Upper lobe of left lung (tissue), 6 donors: ENCODE results near the gene TMEM9B. TPM values are rescaled to one million over a fixed set of nuclear protein-coding genes. Genes with fewer than 3 reads are reported as not detected.

Experiments used
- ATAC-seq, 2 donors: fragments of 200-7000 bp; cut with Tn5 transposase; one replicate each; pipeline ENCODE4 v1.9.1; 2022; ENCODE audit warnings: mild to moderate bottlenecking in 2 of 2, moderate library complexity in 2 of 2; ENCODE audit not compliant: low FRiP score in 2 of 2
- DNase-seq, 2 donors: peaks; one replicate each; pipeline ENCODE4 v3.0.0-alpha.2; 2019 to 2020
- H3K27ac ChIP-seq, 4 donors: fragments of 200-600 bp; sonication (generic); one replicate each; pipeline ENCODE4 v1.5.1; 2016 to 2019
- H3K27me3 ChIP-seq, 4 donors: fragments of 200-600 bp; sonication (generic); one replicate each; pipeline ENCODE4 v1.5.1; 2017 to 2019
- H3K36me3 ChIP-seq, 4 donors: fragments of 200-600 bp; sonication (generic); one replicate each; pipeline ENCODE4 v1.5.1; 2016 to 2019
- H3K4me1 ChIP-seq, 4 donors: fragments of 200-600 bp; sonication (generic); one replicate each; pipeline ENCODE4 v1.5.1; 2018 to 2019
- H3K4me3 ChIP-seq, 4 donors: fragments of 200-600 bp; sonication (generic); one replicate each; pipeline ENCODE4 v1.5.1; 2017 to 2019; ENCODE audit warnings: mild to moderate bottlenecking in 2 of 4, moderate library complexity in 1 of 4
- H3K9me3 ChIP-seq, 4 donors: fragments of 200-600 bp; sonication (generic); one replicate each; pipeline ENCODE4 v1.5.1; 2018 to 2019
- CTCF ChIP-seq, 6 experiments: fragments of 450-650 bp in 4 of 6; fragments of 200-600 bp in 2 of 6; sonication (generic) in 2 of 6; IDR thresholded peaks; one replicate each; pipeline ENCODE4 v1.5.1; 2016 to 2019; ENCODE audit warnings: antibody characterized with exemption in 6 of 6
- EP300 ChIP-seq, 4 donors: sonication (generic); formaldehyde crosslinking; IDR thresholded peaks; one replicate each; pipeline ENCODE4 v1.5.1; 2017; ENCODE audit warnings: antibody characterized with exemption in 4 of 4, control low read depth in 2 of 4
- POLR2A ChIP-seq, 4 donors: fragments of 450-650 bp; IDR thresholded peaks; one replicate each; pipeline ENCODE4 v1.5.1; 2016 to 2017; ENCODE audit warnings: antibody characterized with exemption in 4 of 4, mild to moderate bottlenecking in 2 of 4
- POLR2AphosphoS5 ChIP-seq, 2 donors: sonication (generic); formaldehyde crosslinking; IDR thresholded peaks; one replicate each; pipeline ENCODE4 v1.5.1; 2017; ENCODE audit warnings: antibody characterized with exemption in 2 of 2
- WGBS, 2 donors: methylation state at CpG; one replicate each; pipeline ENCODE4 v1.1.5; 2017 to 2018; 5-methylcytosine and 5-hydroxymethylcytosine counted together
- total RNA-seq, 6 donors: library from RNA; depleted of rRNA in 4 of 6; stranded (reverse); fragments of >200 nt in 4 of 6; gene quantifications; one replicate each; pipeline versions ENCODE4 v1.1.0 to v1.2.1, GENCODE V29; 2016 to 2021
- donor health status: DM: no; HTN: no; CAD: no; lungs with moderate emphysema.
- donor health status: DM: no; HTN: yes; CAD: no; lungs with severe emphysema.

The TMEM9B gene
- total RNA-seq, 6 donors from 2014 or later: 23.0 to 86.6 (median 56.0) TPM

DNA sequence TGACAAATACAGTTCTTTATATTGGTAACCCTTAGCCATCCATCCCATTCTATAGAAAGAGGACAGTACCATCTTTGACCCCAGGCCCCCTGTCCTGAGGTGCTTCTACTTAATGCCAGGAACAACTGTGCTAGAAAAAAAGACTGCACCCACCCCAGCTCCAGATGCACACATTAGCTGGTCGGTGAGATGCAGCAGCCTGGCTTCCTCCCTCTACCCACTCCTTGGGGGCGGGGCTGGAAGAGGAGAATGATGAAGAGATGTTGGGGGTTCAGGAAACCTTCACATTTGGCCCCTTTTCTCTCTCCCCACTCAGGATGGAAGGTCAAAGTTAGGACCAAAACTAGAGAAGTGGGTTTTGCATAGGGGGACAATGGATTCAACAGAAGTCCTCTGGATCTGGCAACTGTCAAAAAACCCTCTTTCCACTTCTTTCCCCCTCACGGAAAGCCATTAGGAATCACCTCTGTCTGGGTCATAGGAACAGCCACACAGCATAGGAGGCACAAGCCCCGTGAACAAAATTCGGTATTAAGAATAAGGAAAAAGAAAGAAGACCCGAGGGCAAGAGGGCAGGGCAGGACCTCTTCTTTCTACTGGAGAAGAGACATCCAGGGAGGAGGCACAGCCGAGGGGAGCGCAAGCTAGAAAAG lies 38.8 kb upstream of the TMEM9B start:
- no peak overlapping the region for H3K27ac ChIP-seq
- DNase-seq (no peak), ATAC-seq (no peak)
- TF ChIP-seq EP300 (IDR thresholded peaks at IDR 0.05): no peak
- TF ChIP-seq POLR2A (IDR thresholded peaks at IDR 0.05): no peak
- TF ChIP-seq POLR2AphosphoS5 (IDR thresholded peaks at IDR 0.05): no peak
- TF ChIP-seq CTCF (IDR thresholded peaks at IDR 0.05): no peak
- peak overlapping the region in 3 of 4 donors; percentile 46 to 59 (median 53) for H3K4me3 ChIP-seq
- H3K36me3 ChIP-seq: no peaks in the 10 kb centered on the region
- peaks cover 19 to 22% (median 20%) of the 10 kb centered on the region in 4 donors for H3K4me1 ChIP-seq
- H3K27me3 ChIP-seq: peaks cover 0 to 13% (median 4%) of the 10 kb centered on the region in 4 donors
- 15 to 19% methylated on average over 8 of the region's 8 CpGs for WGBS, 2 donors
- H3K9me3 ChIP-seq: peaks cover 0 to 3% (median 0%) of the 10 kb centered on the region in 4 donors

GRCh38 chr11:9001736-9002135 lies 37.5 kb upstream of the TMEM9B start:
- TF ChIP-seq POLR2A (IDR thresholded peaks at IDR 0.05) (no peak), POLR2AphosphoS5 (IDR thresholded peaks at IDR 0.05) (no peak), EP300 (IDR thresholded peaks at IDR 0.05) (no peak), CTCF (IDR thresholded peaks at IDR 0.05) (no peak)
- peaks cover 0 to 3% (median 0%) of the 10 kb centered on the region in 4 donors for H3K9me3 ChIP-seq
- peaks cover 0 to 13% (median 4%) of the 10 kb centered on the region in 4 donors for H3K27me3 ChIP-seq
- ATAC-seq (peak; percentile 56 to 70), DNase-seq (peak in 1 of 2 donors; percentile 40)
- H3K27ac ChIP-seq: no peak overlapping the region
- peaks cover 19 to 22% (median 20%) of the 10 kb centered on the region in 4 donors for H3K4me1 ChIP-seq
- 73 to 81% methylated on average over 6 of the region's 6 CpGs for WGBS, 2 donors
- no peak overlapping the region for H3K4me3 ChIP-seq
- H3K36me3 ChIP-seq: no peaks in the 10 kb centered on the region

DNA sequence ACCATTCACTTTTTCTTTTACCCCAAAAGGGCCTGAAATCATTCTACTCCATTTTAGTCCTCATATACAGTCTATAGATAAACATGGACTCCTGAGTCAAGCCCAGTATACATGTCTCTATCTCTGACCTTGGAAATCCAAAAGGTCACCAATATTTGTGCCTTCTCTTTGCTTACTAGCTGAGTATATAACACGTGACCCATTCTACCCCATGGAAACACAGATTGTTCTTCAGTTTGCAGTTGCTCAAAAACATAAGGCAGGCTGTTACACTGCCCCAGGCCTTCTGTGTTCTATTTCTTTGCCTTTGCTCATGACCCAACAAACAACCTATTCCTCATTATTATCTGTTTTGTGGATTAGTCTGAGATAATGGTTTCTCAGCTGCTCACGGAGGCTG lies 33.8 kb upstream of the TMEM9B start:
- TF ChIP-seq POLR2AphosphoS5 (IDR thresholded peaks at IDR 0.05) (no peak), POLR2A (IDR thresholded peaks at IDR 0.05) (no peak), CTCF (IDR thresholded peaks at IDR 0.05) (no peak), EP300 (IDR thresholded peaks at IDR 0.05) (no peak)
- Histone ChIP-seq H3K4me3 (no peak overlapping the region), H3K27me3 (no peaks in the 10 kb centered on the region), H3K4me1 (peaks cover 2 to 6% (median 4%) of the 10 kb centered on the region in 4 donors), H3K36me3 (no peaks in the 10 kb centered on the region), H3K9me3 (no peaks in the 10 kb centered on the region), H3K27ac (no peak overlapping the region)
- WGBS, 2 donors: 90 to 91% methylated on average over 2 of the region's 2 CpGs
- no peak for ATAC-seq
- DNase-seq: no peak

GRCh38 chr11:8997451-8997850 lies 33.2 kb upstream of the TMEM9B start:
- ATAC-seq (no peak), DNase-seq (no peak)
- Histone ChIP-seq H3K36me3 (no peaks in the 10 kb centered on the region), H3K4me1 (peaks cover 0 to under 1% (median 0%) of the 10 kb centered on the region in 4 donors), H3K27ac (no peak overlapping the region), H3K9me3 (no peaks in the 10 kb centered on the region), H3K27me3 (no peaks in the 10 kb centered on the region), H3K4me3 (no peak overlapping the region)
- TF ChIP-seq CTCF (IDR thresholded peaks at IDR 0.05) (no peak), POLR2AphosphoS5 (IDR thresholded peaks at IDR 0.05) (no peak), POLR2A (IDR thresholded peaks at IDR 0.05) (no peak), EP300 (IDR thresholded peaks at IDR 0.05) (no peak)
- WGBS, 2 donors: 74 to 76% methylated on average over 3 of the region's 3 CpGs

GRCh38 chr11:8989453-8989852 lies 25.2 kb upstream of the TMEM9B start:
- no peak for ATAC-seq
- H3K4me1 ChIP-seq: no peaks in the 10 kb centered on the region
- no peak overlapping the region for H3K27ac ChIP-seq
- H3K27me3 ChIP-seq: no peaks in the 10 kb centered on the region
- 70 to 83% methylated on average over 1 of the region's 1 CpG for WGBS, 2 donors
- no peak for TF ChIP-seq POLR2A (IDR thresholded peaks at IDR 0.05)
- no peak for TF ChIP-seq POLR2AphosphoS5 (IDR thresholded peaks at IDR 0.05)
- TF ChIP-seq EP300 (IDR thresholded peaks at IDR 0.05): no peak
- TF ChIP-seq CTCF (IDR thresholded peaks at IDR 0.05): no peak
- no peak overlapping the region for H3K4me3 ChIP-seq
- no peaks in the 10 kb centered on the region for H3K9me3 ChIP-seq
- no peaks in the 10 kb centered on the region for H3K36me3 ChIP-seq
- no peak for DNase-seq
